Thoracic aorta (tissue), 2 donors: ENCODE measurements around the gene ACTR6. TPM values are rescaled to one million over a fixed set of nuclear protein-coding genes. Genes with fewer than 3 reads are reported as not detected.

Experiments used
- ATAC-seq: fragments of 150-250 bp; one replicate; pipeline ENCODE4 v1.8.0; 2017; ENCODE audit warnings: low read depth; ENCODE audit not compliant: insufficient number of reproducible peaks, low FRiP score
- DNase-seq: peaks from one replicate; pipeline ENCODE4 v3.0.0-alpha.2; 2020; ENCODE audit warnings: low spot score
- H3K27ac ChIP-seq, 2 donors: fragments of 200-600 bp; sonication (generic); 1 replicate in 1 of 2; 2 replicates in 1 of 2; pipeline ENCODE4 v1.5.1; 2016; ENCODE audit warnings: mild to moderate bottlenecking in 2 of 2, moderate library complexity in 2 of 2
- H3K27me3 ChIP-seq: fragments of 200-600 bp; sonication (generic); replicated peaks from 2 replicates; pipeline ENCODE4 v1.6.0; 2016; ENCODE audit warnings: mild to moderate bottlenecking; ENCODE audit not compliant: insufficient read depth
- H3K36me3 ChIP-seq: fragments of 200-600 bp; sonication (generic); one replicate; pipeline ENCODE4 v1.5.1; 2016
- H3K4me1 ChIP-seq, 2 donors: fragments of 200-600 bp; sonication (generic); 1 replicate in 1 of 2; 2 replicates in 1 of 2; pipeline versions ENCODE4 v1.5.1 to v1.6.0; 2016; ENCODE audit warnings: low read depth in 2 of 2, mild to moderate bottlenecking in 1 of 2; ENCODE audit not compliant: control insufficient read depth in 1 of 2
- H3K4me3 ChIP-seq: fragments of 200-600 bp; sonication (generic); 2 replicates; pipeline ENCODE4 v1.5.1; 2016; ENCODE audit warnings: mild to moderate bottlenecking
- H3K9me3 ChIP-seq: fragments of 200-600 bp; sonication (generic); 2 replicates; pipeline ENCODE4 v1.5.1; 2016
- total RNA-seq, 2 donors: library from RNA; depleted of rRNA; stranded (reverse); fragments of >200 nt; gene quantifications; one replicate each; pipeline versions ENCODE4 v1.1.0 to v1.2.3, GENCODE V29; 2016
- TF ChIP-seq, protein P1 (sequence below): fragments of 200-600 bp; sonication (generic); IDR thresholded peaks from one replicate; pipeline ENCODE4 v1.5.1; 2019; ENCODE audit warnings: antibody characterized with exemption

Gene ACTR6
- 100 to 1,000 TPM in 1 of 2 donors, 10 to 100 TPM in 1; 17.6 to 130 TPM for total RNA-seq

DNA sequence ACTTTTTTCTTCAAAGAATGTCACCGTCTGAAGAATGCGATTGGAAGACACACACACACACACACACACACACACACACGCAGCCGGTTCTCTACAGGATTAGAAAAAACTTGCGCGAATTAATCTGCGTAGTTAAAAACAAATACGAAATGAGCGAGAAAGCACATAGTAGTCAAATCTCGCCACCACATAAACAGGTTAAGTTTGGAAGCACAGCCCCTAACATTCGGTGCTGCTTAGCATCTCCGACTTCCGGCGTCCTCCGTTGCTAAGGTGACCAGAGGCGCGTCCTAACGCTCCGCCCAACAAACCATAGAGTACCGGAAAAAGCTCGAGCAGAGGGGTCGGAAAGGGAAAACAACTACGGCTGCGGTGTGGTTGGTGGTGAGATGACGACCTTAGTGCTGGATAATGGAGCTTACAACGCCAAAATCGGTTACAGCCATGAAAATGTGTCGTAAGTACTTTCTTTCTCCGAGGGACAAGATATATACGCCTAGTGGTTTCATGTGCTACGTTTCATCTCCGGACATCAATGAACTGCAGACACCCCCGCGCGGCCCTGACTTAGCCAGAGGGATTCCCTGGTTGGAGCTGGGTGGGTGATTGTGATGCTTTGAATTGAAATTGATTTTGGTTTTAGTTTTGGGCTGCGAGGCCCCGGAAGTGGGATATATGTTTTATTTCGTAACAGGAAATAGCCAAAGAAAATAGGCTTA lies at the start of gene ACTR6:
Gene ACTR6 (plus strand): TSS at position 353 of the 719 bp plus-strand sequence. CDS start 37 bp downstream, at position 390.
- Histone ChIP-seq H3K27me3 (no peaks in the 10 kb centered on the region), H3K4me3 (peak within 1 kb of the TSS; percentile 72), H3K9me3 (no peaks in the 10 kb centered on the region), H3K27ac (peak within 1 kb of the TSS; percentile 71 to 73), H3K36me3 (no peaks in the 10 kb centered on the region), H3K4me1 (peaks cover 14 to 23% of the 10 kb centered on the region in 2 donors)
- ATAC-seq (peak; percentile 94), DNase-seq (peak; percentile 86)
- TF ChIP-seq, protein P1, sequence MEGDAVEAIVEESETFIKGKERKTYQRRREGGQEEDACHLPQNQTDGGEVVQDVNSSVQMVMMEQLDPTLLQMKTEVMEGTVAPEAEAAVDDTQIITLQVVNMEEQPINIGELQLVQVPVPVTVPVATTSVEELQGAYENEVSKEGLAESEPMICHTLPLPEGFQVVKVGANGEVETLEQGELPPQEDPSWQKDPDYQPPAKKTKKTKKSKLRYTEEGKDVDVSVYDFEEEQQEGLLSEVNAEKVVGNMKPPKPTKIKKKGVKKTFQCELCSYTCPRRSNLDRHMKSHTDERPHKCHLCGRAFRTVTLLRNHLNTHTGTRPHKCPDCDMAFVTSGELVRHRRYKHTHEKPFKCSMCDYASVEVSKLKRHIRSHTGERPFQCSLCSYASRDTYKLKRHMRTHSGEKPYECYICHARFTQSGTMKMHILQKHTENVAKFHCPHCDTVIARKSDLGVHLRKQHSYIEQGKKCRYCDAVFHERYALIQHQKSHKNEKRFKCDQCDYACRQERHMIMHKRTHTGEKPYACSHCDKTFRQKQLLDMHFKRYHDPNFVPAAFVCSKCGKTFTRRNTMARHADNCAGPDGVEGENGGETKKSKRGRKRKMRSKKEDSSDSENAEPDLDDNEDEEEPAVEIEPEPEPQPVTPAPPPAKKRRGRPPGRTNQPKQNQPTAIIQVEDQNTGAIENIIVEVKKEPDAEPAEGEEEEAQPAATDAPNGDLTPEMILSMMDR = peak; percentile 13

DNA sequence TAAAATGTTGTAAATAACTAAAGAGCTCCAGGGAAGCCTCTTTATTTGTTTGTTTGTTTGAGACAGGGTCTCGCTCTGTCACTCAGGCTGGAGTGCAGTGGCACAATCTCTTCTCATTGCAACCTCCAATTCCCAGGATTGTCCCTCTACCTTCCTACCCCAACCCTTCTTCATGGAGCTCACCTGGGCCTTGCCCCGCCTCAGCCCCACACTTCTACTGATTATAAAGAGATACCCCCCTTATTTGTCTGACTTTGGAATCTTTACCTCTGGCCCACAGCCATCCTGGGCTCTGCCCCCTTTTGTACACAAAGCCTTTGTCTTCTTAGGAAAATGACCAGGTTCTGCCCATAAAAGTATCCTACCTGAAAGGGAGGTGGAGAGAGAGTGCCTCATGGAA lies 48.8 kb upstream of the ACTR6 start:
- Histone ChIP-seq H3K4me3 (no peak overlapping the region), H3K9me3 (no peaks in the 10 kb centered on the region), H3K36me3 (no peaks in the 10 kb centered on the region), H3K27ac (no peak overlapping the region), H3K27me3 (no peaks in the 10 kb centered on the region), H3K4me1 (no peaks in the 10 kb centered on the region)
- DNase-seq (no peak), ATAC-seq (no peak)
- TF ChIP-seq, protein P1 = no peak

DNA sequence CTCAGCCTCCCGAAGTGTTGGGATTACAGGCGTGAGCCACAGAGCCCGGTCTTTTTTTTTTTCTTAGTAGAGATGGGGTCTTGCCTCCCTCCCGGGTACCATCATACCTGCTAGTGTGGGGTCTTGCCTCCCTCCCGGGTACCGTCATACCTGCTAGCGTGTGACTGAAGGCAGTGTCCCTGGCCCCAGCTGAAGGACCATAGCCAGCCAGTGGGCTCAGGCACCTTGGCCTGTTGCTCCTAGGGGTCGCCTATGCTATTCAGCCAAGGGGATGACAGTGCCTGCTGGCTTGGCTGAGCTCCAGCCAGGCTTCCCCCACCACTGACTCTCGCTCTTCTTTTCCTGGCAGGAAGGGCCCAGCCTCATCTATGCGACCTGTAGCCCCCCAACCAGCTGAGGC lies 47.5 kb upstream of the ACTR6 start:
- no peaks in the 10 kb centered on the region for H3K4me1 ChIP-seq
- no peak overlapping the region for H3K4me3 ChIP-seq
- H3K36me3 ChIP-seq = no peaks in the 10 kb centered on the region
- TF ChIP-seq, protein P1 = no peak
- H3K27ac ChIP-seq = no peak overlapping the region
- H3K9me3 ChIP-seq = no peaks in the 10 kb centered on the region
- DNase-seq (no peak), ATAC-seq (no peak)
- H3K27me3 ChIP-seq = no peaks in the 10 kb centered on the region

DNA sequence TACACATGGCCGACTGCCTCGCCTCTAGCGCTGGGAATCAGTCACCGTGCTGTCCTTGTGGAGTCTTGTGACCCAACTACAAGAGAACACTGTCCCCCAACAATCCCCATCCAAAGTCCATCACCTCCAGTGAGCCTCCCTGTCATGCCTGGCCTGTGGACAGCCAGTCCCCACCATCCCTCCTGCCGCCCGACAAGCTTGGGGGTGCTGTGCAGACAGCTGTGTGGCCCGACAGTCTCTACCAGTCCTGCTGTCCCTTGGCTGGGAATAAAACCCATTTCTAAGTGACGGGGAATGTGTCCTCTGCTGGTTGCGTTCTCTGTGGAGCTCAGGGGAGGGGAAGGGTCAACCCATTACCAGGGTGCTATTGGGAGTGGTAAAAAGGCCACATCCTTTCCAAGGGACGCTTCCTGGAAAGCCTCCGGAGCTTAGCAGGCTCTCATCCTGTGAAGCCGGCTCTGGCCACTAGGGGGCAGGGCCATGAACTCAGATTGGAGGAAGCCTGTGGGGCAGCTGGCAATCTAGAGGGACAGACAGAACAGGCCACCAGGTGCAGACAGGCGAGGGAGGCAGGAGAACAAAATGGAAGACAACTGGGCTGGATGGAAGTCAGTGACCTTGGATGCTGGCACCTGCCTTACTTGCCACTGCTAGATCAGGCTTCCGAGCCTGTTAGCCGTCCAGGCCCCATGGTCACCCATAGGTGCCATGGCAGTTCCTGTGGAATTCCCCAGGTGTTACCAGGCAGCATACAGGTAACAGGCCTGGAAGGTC lies 46.0 kb upstream of the ACTR6 start:
- no peak overlapping the region for H3K4me3 ChIP-seq
- H3K4me1 ChIP-seq = no peaks in the 10 kb centered on the region
- DNase-seq = no peak
- H3K27ac ChIP-seq = no peak overlapping the region
- no peaks in the 10 kb centered on the region for H3K27me3 ChIP-seq
- no peak for ATAC-seq
- H3K36me3 ChIP-seq = no peaks in the 10 kb centered on the region
- H3K9me3 ChIP-seq = no peaks in the 10 kb centered on the region
- TF ChIP-seq, protein P1 = peak; percentile 71

DNA sequence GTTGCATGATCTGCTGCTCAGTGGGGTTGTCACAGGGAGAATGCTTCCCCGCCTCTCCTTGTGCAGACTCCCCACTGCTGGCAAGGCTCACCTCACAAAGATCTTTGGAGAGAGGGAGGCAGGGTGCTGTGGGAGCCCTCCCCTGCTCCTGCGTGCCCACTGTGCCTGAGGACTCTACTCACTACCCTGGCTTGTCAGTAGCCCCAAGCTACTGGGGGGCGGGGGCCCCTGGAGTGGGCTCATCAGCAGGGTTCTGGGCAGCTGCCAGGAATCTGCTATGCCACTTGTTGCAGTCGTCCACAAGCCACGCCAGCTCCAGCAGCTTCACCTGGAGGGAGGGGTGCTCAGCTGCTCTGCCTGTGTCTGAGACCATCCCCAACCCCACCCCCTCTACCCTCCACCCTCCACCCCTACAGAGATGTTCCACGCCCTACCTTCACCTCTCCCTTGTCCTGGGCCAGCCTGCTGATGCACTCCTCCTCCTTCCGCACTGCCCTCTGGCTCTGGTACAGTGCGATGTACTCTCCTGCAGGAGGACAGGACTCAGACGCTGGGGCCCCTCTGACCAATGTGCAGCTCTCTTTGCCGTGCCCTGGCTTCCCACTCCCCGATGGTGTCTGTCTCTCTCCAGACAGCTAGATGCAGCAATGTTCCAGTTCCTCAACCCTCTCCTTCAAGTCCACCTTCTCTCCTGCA lies 43.7 kb upstream of the ACTR6 start:
- Histone ChIP-seq H3K9me3 (no peaks in the 10 kb centered on the region), H3K27me3 (no peaks in the 10 kb centered on the region), H3K36me3 (no peaks in the 10 kb centered on the region), H3K27ac (no peak overlapping the region), H3K4me3 (no peak overlapping the region), H3K4me1 (no peaks in the 10 kb centered on the region)
- no peak for DNase-seq
- TF ChIP-seq, protein P1 = no peak
- no peak for ATAC-seq
